Tibial nerve (tissue), 4 donors: ENCODE results near the gene FNDC5. TPM values are rescaled to one million over a fixed set of nuclear protein-coding genes. Genes with fewer than 3 reads are reported as not detected.
A peak's percentile ranks its signal among the peaks of the same experiment; 100 is the strongest.

ENCODE experiments used
- DNase-seq, 2 donors: peaks; one replicate each; pipeline ENCODE4 v3.0.0-alpha.2; 2019; ENCODE audit warnings: low spot score in 2 of 2
- H3K27ac ChIP-seq, 4 donors: fragments of 200-600 bp; sonication (generic) in 3 of 4; one replicate each; pipeline ENCODE4 v1.5.1; 2017 to 2019; ENCODE audit warnings: mild to moderate bottlenecking in 1 of 4
- H3K27me3 ChIP-seq, 2 donors: fragments of 200-600 bp; sonication (generic) in 1 of 2; one replicate each; pipeline versions ENCODE4 v1.5.1 to v1.6.0; 2017 to 2019
- H3K36me3 ChIP-seq, 3 donors: fragments of 200-600 bp; sonication (generic); one replicate each; pipeline ENCODE4 v1.5.1; 2018 to 2019
- H3K4me1 ChIP-seq, 4 donors: fragments of 200-600 bp; sonication (generic) in 3 of 4; one replicate each; pipeline ENCODE4 v1.5.1; 2017 to 2019
- H3K4me3 ChIP-seq, 4 donors: fragments of 200-600 bp; sonication (generic) in 3 of 4; one replicate each; pipeline ENCODE4 v1.5.1; 2017 to 2019; ENCODE audit warnings: mild to moderate bottlenecking in 1 of 4, moderate library complexity in 1 of 4
- H3K9me3 ChIP-seq, 4 donors: fragments of 200-600 bp; sonication (generic) in 3 of 4; one replicate each; pipeline ENCODE4 v1.5.1; 2017 to 2019
- CTCF ChIP-seq, 5 experiments: fragments of 200-600 bp in 3 of 5; fragments of 450-650 bp in 2 of 5; sonication (generic) in 3 of 5; IDR thresholded peaks; one replicate each; pipeline ENCODE4 v1.5.1; 2016 to 2019; ENCODE audit warnings: antibody characterized with exemption in 5 of 5, mild to moderate bottlenecking in 3 of 5, moderate library complexity in 2 of 5
- EP300 ChIP-seq, 2 donors: sonication (generic); formaldehyde crosslinking; IDR thresholded peaks; one replicate each; pipeline ENCODE4 v1.6.1; 2017; ENCODE audit warnings: antibody characterized with exemption in 2 of 2, mild to moderate bottlenecking in 1 of 2
- POLR2A ChIP-seq, 2 donors: fragments of 450-650 bp; IDR thresholded peaks; one replicate each; pipeline ENCODE4 v1.6.1; 2017; ENCODE audit warnings: antibody characterized with exemption in 2 of 2, mild to moderate bottlenecking in 2 of 2, moderate library complexity in 2 of 2
- WGBS, 2 donors: methylation state at CpG; one replicate each; pipeline ENCODE4 v1.1.5; 2018; 5-methylcytosine and 5-hydroxymethylcytosine counted together
- total RNA-seq, 4 donors: library from RNA; depleted of rRNA; stranded (reverse); fragments of >200 nt; gene quantifications; one replicate each; pipeline ENCODE4 v1.1.0, GENCODE V29; 2016

FNDC5 gene
- total RNA-seq, 4 donors from 2014 or later, result 0.21 TPM; not detected in 3

DNA sequence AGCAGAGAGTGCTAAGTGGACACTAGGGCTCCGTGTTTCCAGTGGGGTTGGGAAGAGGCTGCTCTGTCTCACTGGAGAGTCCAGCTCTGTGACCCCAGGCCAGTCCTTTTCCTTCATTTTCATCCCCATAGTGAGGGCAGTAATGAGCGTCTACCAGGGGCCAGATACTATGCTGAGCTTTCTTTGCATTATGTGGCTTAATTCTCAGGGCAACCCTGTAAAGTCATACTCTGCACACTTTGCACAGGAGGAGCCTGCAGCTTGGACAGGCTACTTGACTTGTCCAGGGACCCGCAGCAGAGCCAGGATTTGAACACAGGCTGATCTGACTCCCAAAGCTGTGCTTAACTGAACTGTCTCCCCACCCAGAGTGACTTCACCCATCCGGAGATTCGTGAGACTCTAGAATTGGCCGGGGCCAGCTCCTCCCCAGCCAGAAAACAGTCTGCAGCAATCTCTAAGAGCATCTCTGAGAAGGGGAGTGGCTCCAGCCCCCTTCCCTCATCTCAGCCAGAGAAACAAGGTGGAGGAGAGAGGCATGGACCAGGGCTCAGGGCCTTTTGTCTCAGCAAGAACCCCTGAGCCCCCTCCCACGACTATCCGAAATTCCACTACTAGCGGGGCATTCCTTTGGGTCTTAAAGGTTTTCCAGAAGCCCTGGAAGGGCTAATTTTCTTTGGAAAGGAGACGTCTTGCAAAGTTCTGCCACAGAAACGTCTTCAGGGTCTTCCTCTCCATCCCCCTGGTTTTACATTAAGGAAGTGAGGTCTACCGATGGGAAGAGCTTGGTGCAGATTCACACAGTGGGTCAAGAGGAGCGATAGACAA, 866 bp upstream of the FNDC5 start:
- Histone ChIP-seq H3K27me3 (peaks cover 0 to 28% of the 10 kb centered on the region in 2 donors), H3K9me3 (no peaks in the 10 kb centered on the region), H3K27ac (no peak overlapping the region), H3K4me1 (peaks cover 0 to 29% (median 9%) of the 10 kb centered on the region in 4 donors), H3K4me3 (peak overlapping the region in 3 of 4 donors; percentile 14 to 52 (median 24)), H3K36me3 (peaks cover 0 to 24% (median 0%) of the 10 kb centered on the region in 3 donors)
- DNase-seq, result no peak
- WGBS, 2 donors, result 38% methylated on average over 13 of the region's 13 CpGs
- no peak for TF ChIP-seq EP300 (IDR thresholded peaks at IDR 0.05)
- no peak for TF ChIP-seq POLR2A (IDR thresholded peaks at IDR 0.05)
- no peak for TF ChIP-seq CTCF (IDR thresholded peaks at IDR 0.05)

GRCh38 chr1:32869923-32870614, 643 bp downstream of the FNDC5 start:
- H3K36me3 ChIP-seq, result peaks cover 0 to 27% (median 0%) of the 10 kb centered on the region in 3 donors

GRCh38 chr1:32868806-32869455, 1.8 kb downstream of the FNDC5 start:
- 87 to 94% methylated on average over 9 of the region's 9 CpGs for WGBS, 2 donors
- no peak for DNase-seq
- peaks cover 0 to 28% (median 9%) of the 10 kb centered on the region in 4 donors for H3K4me1 ChIP-seq

More at GRCh38 chr1:32869923-32870614, 643 bp downstream of the FNDC5 start:
- no peak for TF ChIP-seq EP300 (IDR thresholded peaks at IDR 0.05)
- TF ChIP-seq POLR2A (IDR thresholded peaks at IDR 0.05), result no peak
- no peak for TF ChIP-seq CTCF (IDR thresholded peaks at IDR 0.05)
- DNase-seq, result no peak
- WGBS, 2 donors, result 61 to 67% methylated on average over 13 to 16 of the region's 16 CpGs
- Histone ChIP-seq H3K9me3 (no peaks in the 10 kb centered on the region), H3K4me1 (peaks cover 0 to 28% (median 9%) of the 10 kb centered on the region in 4 donors), H3K27ac (no peak overlapping the region), H3K27me3 (peaks cover 0 to 25% of the 10 kb centered on the region in 2 donors), H3K4me3 (peak overlapping the region in 1 of 4 donors; percentile 52)

DNA sequence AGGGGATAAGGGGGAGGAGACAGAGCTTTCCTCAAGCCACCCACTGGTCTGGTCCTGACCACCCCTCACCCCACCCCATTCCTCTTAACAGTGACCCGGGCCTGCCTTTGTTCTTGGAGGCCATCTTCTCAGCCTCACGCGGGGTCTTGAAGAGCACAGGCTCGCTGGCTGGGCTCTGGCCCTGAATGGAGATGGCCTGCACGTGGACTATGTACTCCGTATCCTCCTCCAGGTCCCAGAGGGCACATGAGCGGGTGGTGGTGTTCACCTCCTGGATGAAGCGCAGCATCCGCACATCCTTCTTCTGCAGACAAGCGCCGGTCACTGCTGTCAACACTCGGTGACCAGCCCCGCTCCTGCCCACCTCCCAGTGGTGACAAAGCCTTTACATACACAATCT, 2.6 kb downstream of the FNDC5 start:
- Histone ChIP-seq H3K9me3 (no peaks in the 10 kb centered on the region), H3K4me3 (no peak overlapping the region), H3K36me3 (peaks cover 0 to 46% (median 0%) of the 10 kb centered on the region in 3 donors), H3K4me1 (peaks cover 0 to 28% (median 9%) of the 10 kb centered on the region in 4 donors), H3K27ac (no peak overlapping the region), H3K27me3 (peaks cover 0 to 25% of the 10 kb centered on the region in 2 donors)
- TF ChIP-seq POLR2A (IDR thresholded peaks at IDR 0.05) (no peak), CTCF (IDR thresholded peaks at IDR 0.05) (no peak), EP300 (IDR thresholded peaks at IDR 0.05) (no peak)
- WGBS, 2 donors, result 87% methylated on average over 10 to 13 of the region's 13 CpGs
- no peak for DNase-seq

More at GRCh38 chr1:32868806-32869455, 1.8 kb downstream of the FNDC5 start:
- TF ChIP-seq EP300 (IDR thresholded peaks at IDR 0.05), result no peak
- TF ChIP-seq POLR2A (IDR thresholded peaks at IDR 0.05), result no peak
- no peak for TF ChIP-seq CTCF (IDR thresholded peaks at IDR 0.05)
- H3K27me3 ChIP-seq, result peaks cover 0 to 25% of the 10 kb centered on the region in 2 donors
- H3K36me3 ChIP-seq, result peaks cover 0 to 38% (median 0%) of the 10 kb centered on the region in 3 donors
- H3K9me3 ChIP-seq, result no peaks in the 10 kb centered on the region
- no peak overlapping the region for H3K4me3 ChIP-seq
- no peak overlapping the region for H3K27ac ChIP-seq
